Activated CD4-positive, alpha-beta T cell treated with anti-CD3 and anti-CD28 coated beads, Interleukin-2, amount 10 ng/mL, durations not matched to agents 7 days and 5 days (primary cell): Measurements from ENCODE around the gene FLYWCH2. TPM values are rescaled to one million over a fixed set of nuclear protein-coding genes. Genes with fewer than 3 reads are reported as not detected.
"Not testable (repeated sequence)": the region's sequence is repeated elsewhere in the genome, so short reads cannot be mapped to it uniquely, and the experiment has no call there.

Source experiments
- CTCF ChIA-PET: fragments of 350-600 bp; sonication (Branson Sonifier 250); formaldehyde crosslinking; loops from one replicate; lab custom pipeline; 2021; ENCODE audit warnings: antibody characterized with exemption; lab: Charles Lee
- POLR2A ChIA-PET: fragments of 350-600 bp; sonication (Branson Sonifier 250); formaldehyde crosslinking; loops from one replicate; lab custom pipeline; 2021; ENCODE audit warnings: antibody characterized with exemption; lab: Charles Lee
- DNase-seq: peaks from one replicate; pipeline ENCODE4 v3.0.0-alpha.2; 2020
- H3K27ac Mint-ChIP-seq: one replicate; pipeline ENCODE4 v1.8.0; 2021; ENCODE audit warnings: mild to moderate bottlenecking, moderate library complexity, mixed read lengths
- H3K27me3 Mint-ChIP-seq: one replicate; pipeline ENCODE4 v1.8.0; 2021; ENCODE audit warnings: mixed read lengths
- H3K36me3 Mint-ChIP-seq: one replicate; pipeline ENCODE4 v1.8.0; 2021; ENCODE audit warnings: low read depth, mixed read lengths
- H3K4me1 Mint-ChIP-seq: one replicate; pipeline ENCODE4 v1.8.0; 2021; ENCODE audit warnings: mixed read lengths
- H3K4me3 Mint-ChIP-seq: one replicate; pipeline ENCODE4 v1.8.0; 2021; ENCODE audit warnings: mild to moderate bottlenecking, moderate library complexity, mixed read lengths
- H3K9me3 Mint-ChIP-seq: one replicate; pipeline ENCODE4 v1.8.0; 2021; ENCODE audit warnings: mixed read lengths
- total RNA-seq, 2 experiments: library from RNA; stranded (reverse); gene quantifications; one replicate each; pipeline ENCODE4 v1.2.3, GENCODE V29; 2021

The FLYWCH2 gene
- total RNA-seq, 2 experiments from 2014 or later = 16.8 to 21.0 TPM

DNA sequence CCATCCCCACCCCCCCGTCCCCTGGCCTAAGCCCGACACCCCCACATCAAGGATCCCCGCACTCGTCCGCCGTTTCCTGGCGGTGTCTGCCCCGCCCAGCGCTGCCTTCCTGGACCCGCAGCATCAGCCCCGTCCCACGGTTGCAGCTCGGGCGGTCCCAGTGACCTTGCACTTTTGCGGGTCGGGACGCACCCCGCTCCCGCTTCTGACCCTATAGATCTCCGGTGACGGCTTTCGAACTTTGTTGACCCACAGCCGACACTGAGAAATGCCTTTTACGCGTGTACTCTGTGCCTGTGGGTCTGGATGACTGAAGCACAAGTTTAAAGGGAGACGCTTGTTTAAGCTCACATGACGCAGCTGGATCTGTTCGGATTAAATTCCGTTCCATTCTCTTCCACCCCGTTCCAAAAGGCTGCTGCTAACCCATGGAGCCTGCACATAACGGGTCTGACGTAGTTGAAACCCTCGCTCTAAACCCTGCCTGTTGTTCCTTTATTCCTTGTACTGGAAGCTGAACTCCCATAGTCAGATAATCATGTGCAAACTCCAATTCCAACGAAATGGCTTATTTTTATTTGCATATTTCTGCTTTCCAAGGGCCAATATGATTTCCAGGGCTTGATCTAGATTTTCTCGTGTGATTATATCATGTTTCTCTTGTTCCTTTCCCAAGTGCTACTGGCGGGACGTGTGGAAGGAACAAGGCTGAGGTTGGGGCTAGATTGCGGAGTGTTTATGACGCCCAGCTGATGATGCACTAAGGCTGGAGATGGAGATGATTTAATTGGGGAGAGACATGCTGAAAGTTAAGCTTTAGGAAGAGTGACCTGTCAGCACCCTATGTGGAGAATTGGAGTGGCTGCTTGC is 29.6 kb downstream of the FLYWCH2 start:
- Mint-ChIP-seq H3K27ac (peak overlapping the region; percentile 89), H3K27me3 (no peaks in the 10 kb centered on the region), H3K4me1 (peaks cover 29% of the 10 kb centered on the region), H3K9me3 (no peaks in the 10 kb centered on the region), H3K36me3 (peaks cover 11% of the 10 kb centered on the region), H3K4me3 (peak overlapping the region; percentile 88)
- ChIA-PET POLR2A (no interaction called here), CTCF (interaction anchor here (0.6 to 2.2 kb wide), 5 partner anchors 14 to 44 kb away, joined by 3 to 10 read pairs (median 4); partner anchors contain the start of gene FLYWCH2)
- DNase-seq = peak; percentile 47

DNA sequence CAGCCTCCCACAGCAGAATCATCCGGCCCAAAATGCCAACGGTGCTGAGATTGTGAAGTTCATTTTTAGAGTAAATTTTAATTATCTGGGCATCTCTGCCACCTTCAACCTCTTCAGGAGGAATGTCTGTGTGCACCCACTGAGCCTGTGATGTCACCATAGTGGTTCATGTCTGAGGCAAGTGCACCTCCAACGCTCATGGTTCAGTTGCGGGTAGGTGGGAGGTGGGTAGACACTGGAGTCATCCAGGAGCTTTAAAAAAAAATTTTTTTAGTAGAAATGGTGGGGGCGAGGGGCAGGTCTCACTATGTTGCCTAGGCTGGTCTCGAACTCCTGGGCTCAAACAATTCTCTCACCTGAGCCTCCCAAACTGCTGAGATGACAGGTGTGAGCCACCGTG is 30.6 kb downstream of the FLYWCH2 start:
- H3K4me1 Mint-ChIP-seq = peaks cover 29% of the 10 kb centered on the region
- POLR2A ChIA-PET = no interaction called here
- peaks cover 11% of the 10 kb centered on the region for H3K36me3 Mint-ChIP-seq
- H3K27ac Mint-ChIP-seq = no peak overlapping the region
- DNase-seq = no peak
- H3K4me3 Mint-ChIP-seq = peak overlapping the region; percentile 88
- H3K27me3 Mint-ChIP-seq = no peaks in the 10 kb centered on the region
- H3K9me3 Mint-ChIP-seq = no peaks in the 10 kb centered on the region
- CTCF ChIA-PET = interaction anchor here (1.4 to 2.2 kb wide), 3 partner anchors 13 to 45 kb away, joined by 3 to 10 read pairs (median 6); no protein-coding TSS in a partner anchor

DNA sequence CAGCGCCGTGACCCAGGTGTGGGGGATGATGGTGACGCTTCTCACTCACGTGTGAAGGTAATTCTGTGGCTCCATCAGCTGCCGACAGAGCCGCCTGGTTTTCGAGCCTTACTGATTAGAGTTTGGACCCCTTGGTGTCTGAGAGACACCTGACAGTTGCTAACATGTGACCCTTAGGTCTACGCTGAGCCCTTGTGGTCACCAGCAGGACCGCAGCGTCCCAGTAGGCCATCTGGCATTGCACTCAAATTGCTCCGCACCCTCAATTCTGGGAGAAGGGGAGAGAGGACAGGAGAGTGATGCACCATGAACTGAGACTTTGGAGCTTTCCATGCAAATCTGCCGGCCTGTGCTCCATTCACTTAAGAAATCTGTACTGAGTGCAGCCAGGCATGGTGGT is 31.2 kb downstream of the FLYWCH2 start:
- no peak for DNase-seq
- Mint-ChIP-seq H3K4me1 (peaks cover 29% of the 10 kb centered on the region), H3K4me3 (no peak overlapping the region), H3K27ac (no peak overlapping the region), H3K9me3 (no peaks in the 10 kb centered on the region), H3K36me3 (peaks cover 11% of the 10 kb centered on the region), H3K27me3 (no peaks in the 10 kb centered on the region)
- CTCF ChIA-PET = no interaction called here
- POLR2A ChIA-PET = no interaction called here

DNA sequence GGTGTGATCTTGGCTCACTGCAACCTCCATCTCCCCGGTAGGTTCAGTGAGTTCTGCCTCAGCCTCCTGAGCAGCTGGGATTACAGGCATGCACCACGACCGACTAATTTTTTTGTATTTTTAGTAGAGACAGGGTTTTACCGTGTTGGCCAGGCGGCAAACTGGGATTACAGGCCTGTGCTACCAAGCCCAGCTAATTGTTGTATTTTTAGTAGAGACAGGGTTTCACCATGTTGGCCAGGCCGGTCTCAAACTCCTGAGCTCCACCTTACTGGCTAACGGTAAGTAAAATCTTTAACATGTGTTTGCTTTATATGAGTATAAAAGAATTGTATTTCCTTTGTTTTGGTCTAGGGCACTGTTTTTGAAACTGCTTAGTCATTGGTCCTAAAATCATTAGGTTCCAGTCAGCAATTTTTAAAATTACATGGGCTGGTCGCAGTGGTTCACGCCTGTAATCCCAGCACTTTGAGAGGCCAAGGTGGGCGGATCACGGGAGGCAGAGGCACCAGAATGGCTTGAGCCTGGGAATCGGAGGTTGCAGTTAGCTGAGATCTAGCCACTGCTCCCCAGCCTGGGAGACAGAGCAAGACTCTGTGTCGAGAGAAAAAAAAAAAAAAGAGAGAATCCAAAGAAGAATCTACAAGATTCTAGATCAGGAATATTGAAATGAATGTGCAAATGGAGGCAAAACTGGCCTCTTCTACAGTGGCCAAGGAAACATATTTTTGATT is 32.3 kb downstream of the FLYWCH2 start:
- Mint-ChIP-seq H3K27ac (peak overlapping the region; percentile 36), H3K4me1 (peaks cover 35% of the 10 kb centered on the region), H3K4me3 (no peak overlapping the region), H3K9me3 (no peaks in the 10 kb centered on the region), H3K36me3 (peaks cover 17% of the 10 kb centered on the region), H3K27me3 (no peaks in the 10 kb centered on the region)
- CTCF ChIA-PET = interaction anchor here (0.9 to 4.9 kb wide), 3 partner anchors 12 to 61 kb away, joined by 3 to 22 read pairs (median 3); partner anchors contain the start of gene FLYWCH2
- DNase-seq = no peak
- POLR2A ChIA-PET = interaction anchor here (0.6 kb wide), 1 partner anchor 145 kb away, joined by 5 read pairs; no protein-coding TSS in a partner anchor

DNA sequence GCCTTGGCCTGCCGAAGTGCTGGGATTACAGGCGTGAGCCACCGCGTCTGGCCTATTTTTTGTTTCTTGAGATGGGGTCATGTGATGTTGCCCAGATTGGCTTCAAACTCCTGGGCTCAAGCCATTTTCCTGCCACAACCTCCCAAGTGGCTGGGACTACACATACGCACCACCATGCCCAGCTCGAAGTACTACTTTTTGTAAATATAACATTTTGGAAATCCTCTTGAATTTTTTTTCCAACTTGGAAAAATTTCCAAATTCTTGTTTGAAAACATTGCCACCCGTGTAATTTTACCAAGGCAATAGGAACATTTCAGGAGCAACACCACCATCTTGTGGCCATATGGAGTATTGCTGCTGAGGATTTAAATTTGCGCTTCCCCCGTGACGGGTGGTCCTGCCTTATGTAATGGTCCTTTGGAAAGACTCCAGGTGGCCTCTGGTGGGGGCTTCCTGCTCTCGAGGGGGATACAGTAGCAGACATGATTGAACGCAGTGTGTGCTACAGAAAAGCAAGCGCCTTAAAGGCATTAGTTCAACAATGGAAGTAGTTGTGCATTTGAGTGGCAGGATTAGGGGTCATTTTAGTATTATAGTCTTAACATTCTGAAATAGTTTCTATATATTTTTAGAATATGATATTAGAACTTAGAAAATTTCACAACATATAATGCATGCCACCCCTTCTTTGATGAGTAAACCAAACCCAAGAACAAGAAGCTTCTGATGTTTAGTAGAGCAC is 36.7 kb downstream of the FLYWCH2 start:
- ChIA-PET POLR2A (no interaction called here), CTCF (interaction anchor here (0.7 to 4.9 kb wide), 7 partner anchors 8 to 114 kb away, joined by 3 to 22 read pairs (median 4); no protein-coding TSS in a partner anchor)
- H3K4me1 Mint-ChIP-seq = peaks cover 11% of the 10 kb centered on the region
- peak; percentile 67 for DNase-seq
- no peaks in the 10 kb centered on the region for H3K9me3 Mint-ChIP-seq
- H3K27me3 Mint-ChIP-seq = no peaks in the 10 kb centered on the region
- H3K4me3 Mint-ChIP-seq = no peak overlapping the region
- H3K27ac Mint-ChIP-seq = peak overlapping the region; percentile 46
- peaks cover 15% of the 10 kb centered on the region for H3K36me3 Mint-ChIP-seq

DNA sequence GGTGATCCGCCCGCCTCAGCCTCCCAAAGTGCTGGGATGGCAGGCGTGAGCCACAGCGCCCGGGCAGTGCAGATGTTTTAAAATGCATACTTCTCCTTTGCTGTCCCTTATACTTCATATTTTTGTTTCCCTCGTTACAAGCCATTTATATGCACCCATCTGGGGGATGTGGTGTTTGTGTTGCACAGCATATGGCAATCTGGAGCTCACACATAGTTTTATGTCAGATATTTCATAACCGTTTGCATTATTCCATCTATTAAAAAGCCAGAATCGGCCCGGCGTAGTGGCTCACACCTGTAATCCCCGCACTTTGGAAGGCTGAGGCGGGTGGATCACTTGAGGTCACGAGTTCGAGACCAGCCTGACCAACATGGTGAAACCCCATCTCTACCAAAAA is 40.5 kb downstream of the FLYWCH2 start:
- H3K27ac Mint-ChIP-seq = no peak overlapping the region
- H3K9me3 Mint-ChIP-seq = no peaks in the 10 kb centered on the region
- H3K27me3 Mint-ChIP-seq = no peaks in the 10 kb centered on the region
- DNase-seq = no peak
- no peak overlapping the region for H3K4me3 Mint-ChIP-seq
- ChIA-PET CTCF (interaction anchor here (0.9 to 1.3 kb wide), 4 partner anchors 9 to 84 kb away, joined by 4 read pairs; no protein-coding TSS in a partner anchor), POLR2A (no interaction called here)
- peaks cover 9% of the 10 kb centered on the region for H3K36me3 Mint-ChIP-seq
- peaks cover 22% of the 10 kb centered on the region for H3K4me1 Mint-ChIP-seq

DNA sequence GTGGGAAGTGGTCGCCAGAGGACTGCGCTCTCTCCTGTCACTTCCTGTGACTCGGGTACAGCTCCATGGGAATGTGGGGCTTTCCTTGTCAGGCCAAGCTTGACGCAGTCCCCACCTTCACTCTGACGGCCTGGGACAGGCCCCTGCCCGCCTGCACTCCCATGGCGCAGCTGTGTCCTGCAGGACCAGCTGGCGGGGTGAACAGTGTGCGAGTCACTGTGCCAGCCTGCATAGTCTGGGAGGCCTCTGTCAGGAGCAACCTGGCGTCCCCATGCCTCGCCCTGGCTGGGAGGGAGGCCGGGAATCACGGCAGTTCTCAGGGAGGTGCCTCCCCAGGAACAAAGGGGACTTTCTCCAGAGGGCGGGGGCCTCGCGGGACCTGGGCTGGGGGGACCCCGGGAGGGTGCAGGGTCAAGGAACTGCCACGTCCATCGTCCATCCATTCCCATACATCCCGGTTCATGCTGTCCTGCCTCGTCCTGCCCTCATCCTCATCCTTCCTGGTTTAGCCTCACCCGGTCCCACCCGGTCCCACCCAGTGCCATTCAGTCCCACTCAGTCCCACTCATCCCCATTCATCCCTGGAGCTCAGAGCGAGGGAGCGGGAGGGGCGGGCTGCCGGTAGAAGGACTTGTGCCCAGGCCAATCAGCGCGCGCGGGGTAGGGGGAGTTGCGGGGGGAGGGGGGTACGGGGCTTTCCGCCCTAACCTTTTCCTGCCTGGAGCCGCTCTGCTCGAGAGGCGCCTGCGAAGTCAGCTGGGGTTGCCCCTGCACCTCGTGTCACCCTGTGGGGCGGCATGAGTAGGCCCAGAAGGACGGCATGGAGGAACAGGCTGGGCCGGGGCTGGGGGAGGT is 42.1 kb downstream of the FLYWCH2 start:
- H3K4me3 Mint-ChIP-seq = no peak overlapping the region
- POLR2A ChIA-PET = no interaction called here
- H3K9me3 Mint-ChIP-seq = no peaks in the 10 kb centered on the region
- H3K27ac Mint-ChIP-seq = no peak overlapping the region
- DNase-seq = no peak
- H3K36me3 Mint-ChIP-seq = peaks cover 3% of the 10 kb centered on the region
- no peaks in the 10 kb centered on the region for H3K27me3 Mint-ChIP-seq
- CTCF ChIA-PET = no interaction called here
- peaks cover 17% of the 10 kb centered on the region for H3K4me1 Mint-ChIP-seq

DNA sequence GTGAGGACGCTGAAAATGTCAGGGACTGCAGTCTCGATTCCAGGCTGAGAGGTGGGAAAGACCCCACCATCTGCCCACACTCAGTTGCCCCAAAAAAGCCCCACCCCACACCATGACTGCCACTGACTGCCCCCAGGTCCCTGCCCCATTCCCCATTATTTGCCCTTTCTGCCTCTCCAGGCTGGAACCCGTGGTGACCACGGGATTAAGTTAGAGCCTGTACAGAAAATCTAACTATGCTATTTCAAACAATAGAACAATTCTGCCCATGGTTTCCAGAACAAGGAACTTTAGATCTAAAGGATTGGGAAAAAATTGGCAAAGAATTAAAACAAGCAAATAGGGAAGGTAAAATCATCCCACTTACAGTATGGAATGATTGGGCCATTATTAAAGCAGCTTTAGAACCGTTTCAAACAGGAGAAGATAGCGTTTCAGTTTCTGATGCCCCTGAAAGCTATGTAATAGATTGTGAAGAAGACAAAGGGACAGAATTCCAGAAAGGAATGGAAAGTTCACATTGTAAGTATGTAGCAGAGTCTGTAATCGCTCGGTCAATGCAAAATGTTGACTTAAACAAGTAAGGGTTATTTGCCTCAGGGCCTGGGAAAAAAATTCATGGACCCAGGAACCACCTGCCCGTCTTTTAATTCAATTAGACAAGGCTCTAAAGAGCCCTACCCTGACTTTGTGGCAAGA is 43.1 kb downstream of the FLYWCH2 start:
- Mint-ChIP-seq H3K27me3 (no peaks in the 10 kb centered on the region), H3K27ac (no peak overlapping the region), H3K4me1 (peaks cover 17% of the 10 kb centered on the region), H3K36me3 (peaks cover 3% of the 10 kb centered on the region), H3K4me3 (no peak overlapping the region), H3K9me3 (no peaks in the 10 kb centered on the region)
- no peak for DNase-seq
- POLR2A ChIA-PET = no interaction called here
- CTCF ChIA-PET = interaction anchor here (0.7 to 2.0 kb wide), 17 partner anchors 9 to 323 kb away, joined by 3 to 22 read pairs (median 6); partner anchors contain the start of gene FLYWCH1

DNA sequence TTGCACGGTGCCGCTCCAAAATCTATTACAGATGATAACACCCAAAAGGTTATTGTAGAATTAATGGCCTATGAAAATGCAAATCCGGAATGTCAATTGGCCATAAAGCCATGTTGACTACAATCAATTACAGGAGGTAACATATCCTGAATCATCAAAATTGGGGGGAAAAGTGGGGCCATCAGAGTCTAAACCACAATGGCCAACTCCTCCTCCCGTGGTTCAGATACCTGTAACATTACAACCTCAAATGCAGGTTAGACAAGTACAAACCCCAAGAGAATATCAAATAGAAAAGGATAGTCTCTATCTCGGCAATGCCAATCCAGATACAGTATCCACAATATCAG is 43.6 kb downstream of the FLYWCH2 start:
- H3K36me3 Mint-ChIP-seq = peaks cover 3% of the 10 kb centered on the region
- H3K27me3 Mint-ChIP-seq = no peaks in the 10 kb centered on the region
- peak overlapping the region; percentile 37 for H3K27ac Mint-ChIP-seq
- POLR2A ChIA-PET = no interaction called here
- peaks cover 17% of the 10 kb centered on the region for H3K4me1 Mint-ChIP-seq
- no peaks in the 10 kb centered on the region for H3K9me3 Mint-ChIP-seq
- CTCF ChIA-PET = interaction anchor here (0.7 to 2.0 kb wide), 20 partner anchors 9 to 324 kb away, joined by 3 to 22 read pairs (median 6); partner anchors contain the start of gene FLYWCH1
- DNase-seq = no peak
- H3K4me3 Mint-ChIP-seq = no peak overlapping the region

DNA sequence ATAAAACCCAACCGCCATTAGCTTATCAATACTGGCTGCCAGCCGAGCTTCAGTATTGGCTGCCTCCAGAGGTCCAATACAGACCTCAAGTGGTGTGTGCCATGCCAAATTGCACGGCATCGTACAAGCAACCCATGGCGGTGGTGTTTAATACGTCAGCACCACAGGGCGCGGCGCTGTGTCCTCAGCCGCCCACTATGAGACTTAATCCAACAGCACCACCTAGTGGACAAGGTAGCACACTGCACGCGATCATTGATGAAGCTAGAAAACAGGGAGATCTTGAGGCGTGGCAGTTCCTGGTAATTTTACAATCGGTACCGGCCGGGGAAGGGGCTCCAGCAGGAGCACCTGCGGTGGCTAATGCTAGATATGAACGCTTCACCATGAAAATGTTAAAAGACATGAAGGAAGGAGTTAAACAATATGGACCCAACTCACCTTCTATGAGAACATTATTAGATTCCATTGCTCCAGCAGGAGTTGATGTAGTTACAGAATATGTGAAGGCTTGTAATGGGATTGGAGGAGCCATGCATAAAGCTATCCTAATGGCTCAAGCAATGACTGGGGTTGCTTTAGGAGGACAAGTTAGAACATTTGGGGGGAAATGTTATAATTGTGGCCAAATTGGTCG is 44.1 kb downstream of the FLYWCH2 start:
- POLR2A ChIA-PET = no interaction called here
- Mint-ChIP-seq H3K4me3 (no peak overlapping the region), H3K36me3 (peaks cover 3% of the 10 kb centered on the region)

DNA sequence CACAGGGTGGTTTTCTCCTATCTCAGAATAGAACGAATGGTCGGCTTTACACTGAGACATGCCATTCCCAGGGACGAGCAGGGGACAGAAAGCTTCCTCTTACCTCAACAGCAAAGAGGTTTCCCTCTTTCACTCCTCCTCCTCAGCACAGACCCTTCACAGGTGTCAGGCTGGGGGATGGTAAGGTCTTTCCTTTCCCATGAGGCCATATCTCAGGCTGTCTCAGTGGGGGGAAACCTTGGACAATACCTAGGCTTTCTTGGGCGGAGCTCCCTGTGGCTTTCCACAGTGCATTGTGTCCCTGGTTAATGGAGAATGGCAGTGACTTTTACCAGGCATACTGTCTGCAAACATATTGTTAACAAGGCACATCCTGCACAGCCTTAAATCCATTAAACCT is 45.1 kb downstream of the FLYWCH2 start:
- CTCF ChIA-PET = interaction anchor here (1.2 to 2.0 kb wide), 2 partner anchors 11 to 21 kb away, joined by 4 to 22 read pairs; no protein-coding TSS in a partner anchor

More for the DNA sequence above, 44.1 kb downstream of the FLYWCH2 start:
- DNase-seq = peak; percentile 92
- CTCF ChIA-PET = interaction anchor here (0.5 to 2.0 kb wide), 32 partner anchors 10 to 324 kb away, joined by 3 to 22 read pairs (median 4); partner anchors contain the start of genes FLYWCH1, FLYWCH2 and KREMEN2
- peak overlapping the region; percentile 37 for H3K27ac Mint-ChIP-seq
- H3K9me3 Mint-ChIP-seq = no peaks in the 10 kb centered on the region
- H3K27me3 Mint-ChIP-seq = no peaks in the 10 kb centered on the region
- peaks cover 17% of the 10 kb centered on the region for H3K4me1 Mint-ChIP-seq

More for the DNA sequence above, 45.1 kb downstream of the FLYWCH2 start:
- DNase-seq, H3K36me3 Mint-ChIP-seq, H3K27me3 Mint-ChIP-seq, POLR2A ChIA-PET, H3K27ac Mint-ChIP-seq, H3K9me3 Mint-ChIP-seq, H3K4me3 Mint-ChIP-seq: not testable (repeated sequence)
- H3K4me1 Mint-ChIP-seq = peaks cover 17% of the 10 kb centered on the region
